Activated naive CD8-positive, alpha-beta T cell treated with anti-CD3 and anti-CD28 coated beads, Interleukin-2, amount 10 ng/mL, durations not matched to agents 7 days and 5 days (primary cell): ENCODE measurements around the gene DNAI2. TPM values are rescaled to one million over a fixed set of nuclear protein-coding genes. Genes with fewer than 3 reads are reported as not detected.
"Not testable (repeated sequence)": the region's sequence is repeated elsewhere in the genome, so short reads cannot be mapped to it uniquely, and the experiment has no call there.

Experiments used
- ATAC-seq: fragments of 150-1000 bp; cut with Tn5 transposase; one replicate; pipeline ENCODE4 v1.10.0; 2021; ENCODE audit warnings: low read depth, moderate library complexity
- POLR2A ChIA-PET: fragments of 350-600 bp; sonication (Branson Sonifier 250); formaldehyde crosslinking; loops from one replicate; lab custom pipeline; 2021; ENCODE audit warnings: antibody characterized with exemption; lab: Charles Lee
- DNase-seq: peaks from one replicate; pipeline ENCODE4 v3.0.0; 2021
- H3K27ac Mint-ChIP-seq: one replicate; pipeline ENCODE4 v1.8.0; 2022; ENCODE audit warnings: mild to moderate bottlenecking, mixed read lengths
- H3K27me3 Mint-ChIP-seq: one replicate; pipeline ENCODE4 v1.8.0; 2022; ENCODE audit warnings: mild to moderate bottlenecking, moderate library complexity, mixed read lengths
- H3K36me3 Mint-ChIP-seq: one replicate; pipeline ENCODE4 v1.8.0; 2021; ENCODE audit warnings: mild to moderate bottlenecking, mixed read lengths
- H3K4me1 Mint-ChIP-seq: one replicate; pipeline ENCODE4 v1.8.0; 2021; ENCODE audit warnings: mixed read lengths
- H3K4me3 Mint-ChIP-seq: one replicate; pipeline ENCODE4 v1.8.0; 2022; ENCODE audit warnings: mild to moderate bottlenecking, moderate library complexity, mixed read lengths
- H3K9me3 Mint-ChIP-seq: one replicate; pipeline ENCODE4 v1.8.0; 2021; ENCODE audit warnings: mixed read lengths
- total RNA-seq, 2 experiments: library from RNA; stranded (reverse); gene quantifications; one replicate each; pipeline ENCODE4 v1.2.3, GENCODE V29; 2021

The DNAI2 gene
- total RNA-seq, 2 experiments from 2014 or later, result 1.2 to 1.6 TPM

DNA sequence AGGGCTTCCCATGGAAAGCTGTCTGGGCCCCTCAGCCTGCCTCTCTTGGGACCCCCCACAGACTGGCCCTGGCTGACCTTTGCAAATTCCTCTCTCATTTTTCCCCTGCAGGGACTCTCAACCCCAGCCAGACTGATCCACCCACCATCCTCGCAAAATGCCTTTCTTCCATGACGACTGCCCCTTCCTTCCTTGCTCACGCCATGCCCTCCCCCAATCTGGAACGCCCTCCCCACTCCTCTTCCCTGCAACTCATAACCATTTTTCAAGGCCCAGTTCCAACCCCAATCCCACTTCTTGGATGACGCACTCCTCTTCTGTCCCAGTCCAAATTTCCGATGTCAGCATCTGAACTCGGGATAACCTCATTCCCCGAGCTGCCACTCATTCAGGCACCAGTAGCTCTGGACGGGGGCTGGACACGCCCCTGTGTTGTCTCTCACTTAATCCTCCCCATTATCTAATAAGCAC is 1.3 kb upstream of the DNAI2 start:
- POLR2A ChIA-PET, result no interaction called here
- peaks cover 23% of the 10 kb centered on the region for H3K4me1 Mint-ChIP-seq
- no peak for DNase-seq
- no peak overlapping the region for H3K4me3 Mint-ChIP-seq
- H3K9me3 Mint-ChIP-seq, result no peaks in the 10 kb centered on the region
- no peaks in the 10 kb centered on the region for H3K36me3 Mint-ChIP-seq
- no peak overlapping the region for H3K27ac Mint-ChIP-seq
- H3K27me3 Mint-ChIP-seq, result peaks cover 22% of the 10 kb centered on the region
- ATAC-seq, result no peak

DNA sequence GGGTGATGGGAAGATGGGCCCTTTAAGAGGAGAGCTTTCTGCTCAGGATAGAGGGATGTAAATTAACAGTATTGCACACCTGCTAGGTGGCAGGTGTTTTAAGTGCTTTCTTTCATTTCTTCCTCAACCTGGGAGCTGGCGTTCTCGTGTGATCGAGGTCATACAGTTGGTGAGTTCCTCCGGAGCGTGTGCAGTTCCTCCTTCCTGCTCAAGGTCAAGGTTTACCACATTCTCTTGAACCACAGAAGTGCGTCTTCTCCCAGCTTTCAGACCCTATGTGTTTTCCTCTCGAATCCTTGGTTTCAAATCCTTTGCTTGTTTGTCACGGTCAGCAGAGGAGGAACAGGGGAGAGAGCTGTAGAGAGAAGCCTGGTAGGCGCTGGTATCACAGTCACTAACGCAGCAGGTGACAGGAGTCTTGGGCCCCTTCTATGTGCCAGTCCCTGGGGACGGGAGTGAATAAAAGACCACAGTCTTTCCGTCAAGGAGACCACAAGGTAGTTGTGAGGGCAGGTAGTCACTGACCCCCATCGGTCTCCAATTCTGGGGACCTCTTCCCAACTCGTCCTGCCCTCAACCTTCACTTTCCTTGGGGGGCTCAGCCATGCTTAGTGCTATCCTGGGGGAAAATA is 791 bp downstream of the DNAI2 start:
- POLR2A ChIA-PET, result interaction anchor here (0.5 to 0.9 kb wide), 3 partner anchors 25 to 480 kb away, joined by 3 read pairs; no protein-coding TSS in a partner anchor
- peak overlapping the region; percentile 83 for H3K27ac Mint-ChIP-seq
- peak overlapping the region; percentile 77 for H3K4me3 Mint-ChIP-seq
- peaks cover 25% of the 10 kb centered on the region for H3K4me1 Mint-ChIP-seq
- H3K27me3 Mint-ChIP-seq, result peaks cover 14% of the 10 kb centered on the region
- DNase-seq (no peak), ATAC-seq (peak; percentile 44)
- H3K36me3 Mint-ChIP-seq, result no peaks in the 10 kb centered on the region
- no peaks in the 10 kb centered on the region for H3K9me3 Mint-ChIP-seq

DNA sequence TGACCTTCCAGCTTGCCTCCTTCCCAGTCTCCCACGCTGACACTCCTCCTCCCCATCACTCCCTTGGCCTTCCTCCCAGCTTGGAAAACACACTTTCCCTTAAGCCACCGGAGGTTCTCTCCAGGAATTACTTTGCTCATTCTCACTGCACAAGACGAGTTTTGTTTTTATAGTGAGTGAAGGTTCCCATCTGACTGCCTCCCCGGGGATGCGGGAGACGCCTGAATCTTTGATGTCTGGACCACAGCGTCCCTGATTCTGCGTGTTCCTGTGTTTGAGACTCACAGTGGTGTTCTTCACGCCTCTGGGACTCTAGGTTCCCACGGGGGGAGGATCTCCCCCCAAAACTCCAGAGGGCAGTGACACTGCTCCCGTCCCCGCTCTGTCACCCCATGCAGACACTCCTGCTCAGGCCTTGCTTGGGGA is 2.0 kb downstream of the DNAI2 start:
- Mint-ChIP-seq H3K4me3 (no peak overlapping the region), H3K9me3 (no peaks in the 10 kb centered on the region), H3K4me1 (peaks cover 36% of the 10 kb centered on the region), H3K27me3 (peaks cover 14% of the 10 kb centered on the region), H3K36me3 (no peaks in the 10 kb centered on the region), H3K27ac (peak overlapping the region; percentile 49)
- ATAC-seq, result no peak
- DNase-seq, result no peak
- POLR2A ChIA-PET, result no interaction called here

DNA sequence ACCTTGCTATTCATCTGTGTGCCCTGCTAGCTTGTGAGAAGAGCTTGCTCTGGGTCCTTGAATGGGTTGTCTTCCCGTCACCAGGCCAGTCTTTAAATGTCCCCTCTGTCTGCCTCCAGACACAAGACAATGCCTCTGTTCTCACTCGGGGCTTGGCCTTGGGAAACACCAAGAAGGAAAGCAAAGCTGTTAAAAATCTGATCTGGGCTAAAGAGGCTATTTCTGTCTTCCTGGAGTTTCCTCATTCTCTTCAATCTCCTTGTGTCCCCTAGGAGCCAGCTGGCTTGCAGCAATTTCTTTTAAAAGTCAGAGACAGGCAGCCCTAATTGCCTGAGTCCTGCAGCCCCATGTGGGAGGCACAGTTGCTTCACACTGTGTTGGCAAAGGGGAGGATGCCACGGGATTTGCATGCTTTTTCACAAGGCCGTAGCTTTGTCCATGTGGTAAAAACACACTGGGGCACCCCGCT is 2.5 kb downstream of the DNAI2 start:
- H3K4me3 Mint-ChIP-seq, result no peak overlapping the region
- H3K4me1 Mint-ChIP-seq, result peaks cover 36% of the 10 kb centered on the region
- peak overlapping the region; percentile 59 for H3K27ac Mint-ChIP-seq
- ATAC-seq, result no peak
- H3K27me3 Mint-ChIP-seq, result peaks cover 14% of the 10 kb centered on the region
- no peaks in the 10 kb centered on the region for H3K9me3 Mint-ChIP-seq
- POLR2A ChIA-PET, result no interaction called here
- H3K36me3 Mint-ChIP-seq, result no peaks in the 10 kb centered on the region
- DNase-seq, result no peak

DNA sequence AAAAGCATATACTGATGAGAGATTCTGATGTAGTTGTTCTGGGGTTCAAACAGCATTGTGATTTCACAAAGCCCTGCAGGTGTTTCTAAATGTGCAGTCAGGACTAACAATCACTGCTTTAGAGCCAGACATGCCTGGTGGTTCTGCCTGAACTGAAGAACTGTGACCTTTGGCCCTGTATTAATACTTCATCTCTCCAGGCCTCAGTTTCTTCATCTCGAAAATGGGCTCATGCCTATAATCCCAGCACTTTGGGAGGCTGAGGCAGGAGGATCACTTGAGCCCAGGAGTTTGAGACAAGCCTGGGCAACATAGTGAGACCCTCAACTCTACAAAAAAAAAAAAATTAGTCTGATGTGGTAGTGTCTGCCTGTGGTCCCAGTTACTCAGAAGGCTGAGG is 3.9 kb downstream of the DNAI2 start:
- Mint-ChIP-seq H3K9me3 (no peaks in the 10 kb centered on the region), H3K27me3 (peaks cover 11% of the 10 kb centered on the region)

DNA sequence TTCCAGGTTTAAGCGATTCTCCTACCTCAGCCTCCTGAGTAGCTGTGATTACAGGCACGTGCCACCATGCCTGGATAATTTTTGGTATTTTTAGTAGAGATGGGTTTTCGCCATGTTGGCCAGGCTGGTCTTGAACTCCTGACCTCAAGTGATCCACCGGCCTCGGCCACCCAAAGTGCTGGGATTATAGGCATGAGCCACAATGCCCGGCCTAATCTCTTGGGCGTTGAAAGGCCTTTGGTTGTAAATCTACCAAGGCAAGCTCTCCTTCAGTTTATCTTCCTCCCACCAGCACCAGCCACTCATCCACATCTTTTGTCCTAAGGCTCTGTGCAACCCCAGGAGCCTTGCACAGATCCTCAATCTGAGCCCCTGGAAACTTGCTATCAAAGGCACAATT is 5.6 kb downstream of the DNAI2 start:
- H3K36me3 Mint-ChIP-seq, DNase-seq, POLR2A ChIA-PET, H3K9me3 Mint-ChIP-seq, H3K27me3 Mint-ChIP-seq, ATAC-seq: not testable (repeated sequence)
- peak overlapping the region; percentile 90 for H3K27ac Mint-ChIP-seq
- H3K4me1 Mint-ChIP-seq, result peaks cover 40% of the 10 kb centered on the region
- H3K4me3 Mint-ChIP-seq, result peak overlapping the region; percentile 43

More for the DNA sequence above, 3.9 kb downstream of the DNAI2 start:
- no peak for ATAC-seq
- POLR2A ChIA-PET, result no interaction called here
- no peak overlapping the region for H3K4me3 Mint-ChIP-seq
- H3K27ac Mint-ChIP-seq, result no peak overlapping the region
- DNase-seq, result no peak
- H3K4me1 Mint-ChIP-seq, result peaks cover 44% of the 10 kb centered on the region
- no peaks in the 10 kb centered on the region for H3K36me3 Mint-ChIP-seq

DNA sequence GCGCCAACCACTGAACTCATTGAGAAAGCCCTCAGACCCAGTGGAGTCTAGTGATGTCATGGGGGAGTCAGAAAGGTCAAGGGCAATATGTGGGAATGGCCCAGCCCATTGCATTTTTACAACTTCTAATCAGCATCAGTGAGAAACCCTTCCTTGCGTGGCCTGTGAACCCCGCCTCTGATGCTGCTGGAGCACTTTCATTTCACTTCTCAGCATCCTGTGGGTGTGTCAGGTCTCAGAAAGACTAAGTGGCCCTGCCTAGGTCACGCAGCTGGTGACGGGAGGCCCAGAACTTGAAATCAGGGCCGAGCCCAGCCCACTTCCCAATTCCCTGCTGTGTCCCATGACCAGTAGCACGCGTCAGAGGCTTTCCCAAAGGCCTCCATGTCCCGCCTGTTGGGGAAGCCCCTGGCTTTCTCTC is 6.1 kb downstream of the DNAI2 start:
- ATAC-seq, result peak; percentile 86
- POLR2A ChIA-PET, result no interaction called here

DNA sequence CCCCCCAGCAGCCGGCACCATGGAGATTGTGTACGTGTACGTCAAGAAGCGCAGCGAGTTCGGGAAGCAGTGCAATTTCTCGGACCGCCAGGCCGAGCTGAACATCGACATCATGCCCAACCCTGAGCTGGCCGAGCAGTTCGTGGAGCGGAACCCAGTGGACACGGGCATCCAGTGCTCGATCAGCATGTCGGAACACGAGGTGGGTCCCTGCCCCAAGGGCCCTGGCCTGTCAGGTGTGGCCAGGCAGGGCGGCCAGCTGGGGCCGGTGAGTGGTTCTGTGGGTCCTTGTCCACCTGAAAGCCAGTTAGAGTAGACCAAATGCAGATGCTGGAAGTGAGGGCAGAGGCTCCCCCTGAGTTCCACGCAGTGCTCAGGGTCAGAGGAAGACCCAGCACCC is 7.8 kb downstream of the DNAI2 start:
- ATAC-seq (no peak), DNase-seq (no peak)
- Mint-ChIP-seq H3K27ac (peak overlapping the region; percentile 9), H3K4me3 (no peak overlapping the region), H3K36me3 (no peaks in the 10 kb centered on the region), H3K27me3 (no peaks in the 10 kb centered on the region), H3K9me3 (no peaks in the 10 kb centered on the region), H3K4me1 (peaks cover 34% of the 10 kb centered on the region)
- POLR2A ChIA-PET, result no interaction called here

More for the DNA sequence above, 6.1 kb downstream of the DNAI2 start:
- Mint-ChIP-seq H3K9me3 (no peaks in the 10 kb centered on the region), H3K4me1 (peaks cover 39% of the 10 kb centered on the region), H3K27me3 (peaks cover 4% of the 10 kb centered on the region), H3K36me3 (no peaks in the 10 kb centered on the region), H3K4me3 (peak overlapping the region; percentile 43), H3K27ac (peak overlapping the region; percentile 90)
- DNase-seq, result no peak

DNA sequence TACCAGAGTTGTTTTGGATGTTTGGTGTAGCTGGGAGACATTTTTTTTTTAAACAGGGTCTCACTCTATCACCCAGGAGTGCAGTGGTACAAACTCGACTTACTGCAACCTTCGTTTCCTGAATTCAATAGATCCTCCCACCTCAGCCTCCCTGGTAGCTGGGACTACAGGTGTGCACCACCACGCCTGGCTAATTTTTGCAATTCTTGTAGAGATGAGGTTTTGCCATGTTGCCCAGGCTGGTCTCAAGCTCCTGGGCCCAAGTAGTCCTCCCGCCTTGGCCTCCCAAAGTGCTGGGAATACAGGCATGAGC is 8.2 kb downstream of the DNAI2 start:
- Mint-ChIP-seq H3K27ac (peak overlapping the region; percentile 93), H3K4me1 (peaks cover 34% of the 10 kb centered on the region)
- DNase-seq, H3K9me3 Mint-ChIP-seq, H3K36me3 Mint-ChIP-seq, H3K27me3 Mint-ChIP-seq, H3K4me3 Mint-ChIP-seq, POLR2A ChIA-PET, ATAC-seq: not testable (repeated sequence)

DNA sequence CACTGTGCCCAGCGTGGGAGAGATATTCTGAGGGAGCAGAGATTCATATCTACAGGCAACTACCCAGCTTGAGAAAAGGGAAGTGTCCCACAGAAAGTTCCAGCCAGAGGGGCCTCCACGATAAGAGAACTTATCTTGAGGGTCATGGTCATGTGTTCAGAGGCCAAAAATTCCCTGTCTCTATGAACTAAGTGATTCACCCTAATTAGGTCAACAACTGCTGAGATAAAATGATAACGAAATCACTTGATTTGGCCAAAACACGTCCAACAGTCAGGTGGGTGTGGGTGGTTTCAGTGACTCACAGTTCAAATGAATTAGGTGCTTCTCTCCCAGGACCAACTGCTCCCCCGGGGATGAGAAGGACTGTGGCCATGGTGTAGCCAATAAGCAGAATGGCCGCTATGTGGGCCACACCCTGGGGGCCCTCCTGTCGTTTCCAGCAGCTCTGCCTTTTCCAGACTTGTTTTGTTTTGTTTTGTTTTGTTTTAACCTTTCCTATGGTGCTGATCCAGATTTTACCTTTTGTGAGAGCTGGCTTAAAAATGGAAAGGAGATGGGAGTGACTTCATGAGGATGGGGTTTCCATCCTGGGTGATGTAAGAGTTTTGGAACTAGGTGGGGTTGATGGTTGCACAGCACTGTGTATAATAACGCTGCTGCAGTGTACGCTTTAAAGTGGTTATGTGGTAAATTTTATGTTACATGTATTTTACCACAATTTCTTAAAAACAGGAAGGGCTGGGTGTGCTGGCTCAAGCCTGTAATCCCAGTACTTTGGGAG is 8.7 kb downstream of the DNAI2 start:
- no peaks in the 10 kb centered on the region for H3K36me3 Mint-ChIP-seq
- H3K27ac Mint-ChIP-seq, result peak overlapping the region; percentile 93

DNA sequence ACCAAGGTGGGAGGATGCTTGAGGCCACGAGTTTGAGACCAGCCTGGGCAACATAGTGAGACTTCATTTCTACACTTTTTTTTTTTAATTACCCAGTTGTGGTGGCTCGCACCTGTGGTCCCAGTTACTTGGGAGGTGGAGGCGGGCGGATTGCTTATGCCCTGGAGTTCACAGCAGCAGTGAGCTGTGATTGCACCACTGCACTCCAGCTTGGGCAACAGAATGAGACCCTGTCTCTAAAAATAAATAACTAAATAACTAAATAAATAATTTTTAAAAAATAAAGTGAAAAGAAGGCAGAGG is 9.3 kb downstream of the DNAI2 start:
- Mint-ChIP-seq H3K4me1 (peaks cover 34% of the 10 kb centered on the region), H3K4me3 (no peak overlapping the region), H3K27me3 (no peaks in the 10 kb centered on the region), H3K9me3 (no peaks in the 10 kb centered on the region), H3K36me3 (no peaks in the 10 kb centered on the region), H3K27ac (no peak overlapping the region)
- DNase-seq (no peak), ATAC-seq (no peak)
- POLR2A ChIA-PET, result interaction anchor here (0.8 kb wide), 1 partner anchor 12 kb away, joined by 3 read pairs; no protein-coding TSS in a partner anchor

More for the DNA sequence above, 8.7 kb downstream of the DNAI2 start:
- Mint-ChIP-seq H3K27me3 (no peaks in the 10 kb centered on the region), H3K9me3 (no peaks in the 10 kb centered on the region), H3K4me1 (peaks cover 34% of the 10 kb centered on the region), H3K4me3 (peak overlapping the region; percentile 62)
- DNase-seq (no peak), ATAC-seq (peak; percentile 70)
- POLR2A ChIA-PET, result interaction anchor here (0.8 kb wide), 1 partner anchor 13 kb away, joined by 3 read pairs; no protein-coding TSS in a partner anchor

DNA sequence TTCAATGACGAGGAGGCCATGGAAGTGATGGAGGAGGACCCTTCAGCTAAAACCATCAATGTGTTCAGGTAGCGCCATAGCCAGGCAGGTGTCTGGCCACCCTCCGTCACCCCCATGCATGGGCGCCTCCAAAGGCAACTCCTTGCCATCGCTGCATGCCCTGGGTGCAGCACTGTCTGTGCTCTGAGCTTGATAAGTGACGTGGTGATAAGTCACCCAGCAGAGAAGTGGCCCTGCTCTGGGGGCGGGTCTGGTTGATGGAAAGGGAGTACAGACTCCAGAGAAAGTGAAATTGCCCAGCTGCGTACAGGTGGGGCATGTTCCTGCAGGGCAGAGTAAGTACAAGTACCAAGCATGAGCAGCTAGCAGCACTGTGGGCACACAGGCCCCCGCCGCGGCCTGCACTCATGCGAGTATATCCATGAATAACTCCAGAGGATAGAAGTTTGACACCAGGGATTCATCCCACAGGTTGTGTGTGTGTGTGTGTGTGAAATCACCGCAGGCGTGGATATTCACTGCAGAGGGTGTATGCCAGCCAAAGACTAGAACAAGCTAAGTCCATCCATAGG is 13.1 kb downstream of the DNAI2 start:
- POLR2A ChIA-PET, result no interaction called here
- Mint-ChIP-seq H3K9me3 (no peaks in the 10 kb centered on the region), H3K36me3 (no peaks in the 10 kb centered on the region), H3K27ac (no peak overlapping the region), H3K27me3 (no peaks in the 10 kb centered on the region), H3K4me3 (no peak overlapping the region), H3K4me1 (peaks cover 24% of the 10 kb centered on the region)
- no peak for DNase-seq
- no peak for ATAC-seq

DNA sequence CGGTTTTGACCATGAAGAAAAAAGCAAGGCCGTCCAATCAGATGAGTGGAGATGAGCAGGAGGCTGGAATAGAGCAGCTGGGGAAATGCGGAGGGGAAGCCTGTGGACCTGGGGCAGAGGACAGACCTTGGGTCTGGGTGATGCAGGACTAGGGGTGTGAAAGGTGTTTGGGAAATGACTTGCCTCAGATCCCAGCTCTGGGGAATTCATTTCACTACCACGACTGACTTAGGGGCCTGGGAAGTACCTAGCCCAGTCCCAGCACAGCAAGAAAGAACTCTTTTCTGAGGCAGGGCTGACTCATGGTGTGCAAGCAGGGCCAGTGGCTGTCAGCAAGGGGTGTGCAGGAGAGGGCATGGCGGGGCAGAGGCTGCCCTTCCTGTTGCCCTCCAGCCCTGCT is 14.8 kb downstream of the DNAI2 start:
- Mint-ChIP-seq H3K4me3 (no peak overlapping the region), H3K27ac (no peak overlapping the region), H3K9me3 (no peaks in the 10 kb centered on the region), H3K4me1 (peaks cover 12% of the 10 kb centered on the region), H3K36me3 (no peaks in the 10 kb centered on the region), H3K27me3 (no peaks in the 10 kb centered on the region)
- POLR2A ChIA-PET, result interaction anchor here (0.7 kb wide), 1 partner anchor 76 kb away, joined by 3 read pairs; no protein-coding TSS in a partner anchor
- DNase-seq (no peak), ATAC-seq (no peak)
